Adipose tissue (tissue), 3 donors: ENCODE data around the gene OR2T11. TPM values are rescaled to one million over a fixed set of nuclear protein-coding genes. Genes with fewer than 3 reads are reported as not detected.
"Not testable (repeated sequence)": the region's sequence is repeated elsewhere in the genome, so short reads cannot be mapped to it uniquely, and the experiment has no call there.

Experiments
- H3K27ac ChIP-seq: one replicate; pipeline ENCODE4 v1.5.1; 2013; ENCODE audit warnings: low read depth, low read length
- WGBS, 3 donors: extraction: QIAGEN DNeasy Blood & Tissue Kit; methylation state at CpG; one replicate each; pipeline ENCODE4 v1.1.7; 2013; 5-methylcytosine and 5-hydroxymethylcytosine counted together
- polyA plus RNA-seq, 3 donors: library from polyadenylated mRNA; stranded (reverse); fragments of 200-250 nt; gene quantifications; one replicate each; pipeline ENCODE4 v1.2.3, GENCODE V29; 2013
- donor health status: healthy with polysubstance abuse.
- donor health status: Bipolar disorder and iron deficiency.
- donor health status: healthy.

The OR2T11 gene
- polyA plus RNA-seq, 3 donors: not detected

- H3K27ac ChIP-seq: no peak overlapping the region
- WGBS, 3 donors: 68 to 74% (median 70%) methylated on average over 4 of the region's 4 CpGs
Measured at GRCh38 chr1:248625166-248625565, 9.7 kb downstream of the OR2T11 start.

- 48 to 66% (median 60%) methylated on average over 4 of the region's 4 CpGs for WGBS, 3 donors
- H3K27ac ChIP-seq: no peak overlapping the region
Measured at GRCh38 chr1:248622570-248623001, 12.3 kb downstream of the OR2T11 start.

GRCh38 chr1:248621770-248622169 lies 13.1 kb downstream of the OR2T11 start:
- WGBS, 3 donors: 64 to 71% (median 67%) methylated on average over 7 of the region's 7 CpGs
- no peak overlapping the region for H3K27ac ChIP-seq

GRCh38 chr1:248618878-248619277 lies 16.0 kb downstream of the OR2T11 start:
- H3K27ac ChIP-seq: no peak overlapping the region
- WGBS, 3 donors: 4% methylated on average over 3 of the region's 3 CpGs

- WGBS, 3 donors: 69 to 75% (median 71%) methylated on average over 7 of the region's 7 CpGs
- H3K27ac ChIP-seq: no peak overlapping the region
Measured at GRCh38 chr1:248618119-248618518, 16.8 kb downstream of the OR2T11 start.

- no peak overlapping the region for H3K27ac ChIP-seq
- WGBS, 3 donors: 63 to 78% (median 73%) methylated on average over 1 of the region's 1 CpG
Measured at GRCh38 chr1:248613742-248614141, 21.1 kb downstream of the OR2T11 start.

GRCh38 chr1:248611883-248612414 lies 22.9 kb downstream of the OR2T11 start:
- 78 to 90% (median 80%) methylated on average over 4 of the region's 4 CpGs for WGBS, 3 donors

GRCh38 chr1:248610301-248610700 lies 24.6 kb downstream of the OR2T11 start:
- H3K27ac ChIP-seq: no peak overlapping the region
- WGBS, 3 donors: 33 to 53% (median 49%) methylated on average over 3 of the region's 3 CpGs

More at GRCh38 chr1:248611883-248612414, 22.9 kb downstream of the OR2T11 start:
- H3K27ac ChIP-seq: no peak overlapping the region

GRCh38 chr1:248599396-248599795 lies 35.5 kb downstream of the OR2T11 start:
- WGBS, 3 donors: 77 to 81% (median 78%) methylated on average over 8 of the region's 8 CpGs
- no peak overlapping the region for H3K27ac ChIP-seq

GRCh38 chr1:248597589-248597988 lies 37.3 kb downstream of the OR2T11 start, which contains the start of gene OR2T10:
Gene OR2T10 (minus strand): TSS chr1:248597700. CDS start chr1:248593768, 3,932 bp downstream.
- H3K27ac ChIP-seq: no peak within 1 kb of the TSS
- 81 to 91% (median 88%) methylated on average over 6 of the region's 6 CpGs for WGBS, 3 donors

GRCh38 chr1:248596615-248597014 lies 38.3 kb downstream of the OR2T11 start:
- no peak overlapping the region for H3K27ac ChIP-seq
- WGBS, 3 donors: 68 to 84% (median 69%) methylated on average over 2 of the region's 2 CpGs

GRCh38 chr1:248593226-248593625 lies 41.7 kb downstream of the OR2T11 start:
- WGBS, 3 donors: 74 to 88% (median 86%) methylated on average over 5 of the region's 5 CpGs
- H3K27ac ChIP-seq: no peak overlapping the region

GRCh38 chr1:248592655-248593054 lies 42.2 kb downstream of the OR2T11 start:
- no peak overlapping the region for H3K27ac ChIP-seq
- 68 to 73% (median 73%) methylated on average over 1 of the region's 1 CpG for WGBS, 3 donors

GRCh38 chr1:248590055-248590454 lies 44.8 kb downstream of the OR2T11 start:
- 88 to 93% (median 93%) methylated on average over 17 of the region's 17 CpGs for WGBS, 3 donors
- no peak overlapping the region for H3K27ac ChIP-seq

- H3K27ac ChIP-seq: no peak overlapping the region
- 82 to 84% (median 83%) methylated on average over 3 of the region's 3 CpGs for WGBS, 3 donors
Measured at GRCh38 chr1:248589334-248589733, 45.6 kb downstream of the OR2T11 start.

- 76 to 79% (median 79%) methylated on average over 3 of the region's 3 CpGs for WGBS, 3 donors
- no peak overlapping the region for H3K27ac ChIP-seq
Measured at GRCh38 chr1:248585266-248585665, 49.6 kb downstream of the OR2T11 start.

GRCh38 chr1:248576260-248576980 lies 58.5 kb downstream of the OR2T11 start:
- WGBS, 3 donors: 69 to 75% (median 73%) methylated on average over 9 of the region's 9 CpGs
- H3K27ac ChIP-seq: no peak overlapping the region

- WGBS, 3 donors: 79 to 94% (median 93%) methylated on average over 3 of the region's 3 CpGs
Measured at GRCh38 chr1:248574657-248575056, 60.2 kb downstream of the OR2T11 start, which contains the start of gene OR2T34. Gene OR2T34 (minus strand): TSS chr1:248574757. CDS start chr1:248574757, 0 bp downstream.

GRCh38 chr1:248573856-248574255 lies 61.0 kb downstream of the OR2T11 start:
- 73 to 83% (median 81%) methylated on average over 2 to 6 of the region's 8 CpGs for WGBS, 3 donors
- H3K27ac ChIP-seq: not testable (repeated sequence)

More at GRCh38 chr1:248574657-248575056, 60.2 kb downstream of the OR2T11 start, which contains the start of gene OR2T34:
- H3K27ac ChIP-seq: not testable (repeated sequence)
